H1 (cell line): ENCODE results near the gene RRBP1. TPM values are rescaled to one million over a fixed set of nuclear protein-coding genes. Genes with fewer than 3 reads are reported as not detected.

Source experiments
- CTCF ChIA-PET: fragments of 300-600 bp; sonication (Branson Sonifier 250); formaldehyde crosslinking; loops from one replicate; lab custom pipeline; 2021; ENCODE audit not compliant: partially characterized antibody; lab: Charles Lee
- POLR2A ChIA-PET: fragments of 300-600 bp; sonication (Branson Sonifier 250); formaldehyde crosslinking; loops from one replicate; lab custom pipeline; 2021; ENCODE audit warnings: inconsistent platforms; ENCODE audit not compliant: partially characterized antibody; lab: Charles Lee
- DNase-seq, 2 experiments: peaks; one replicate each; pipeline versions ENCODE4 v3.0.0 to v3.0.0-alpha.2; 2010 to 2022; ENCODE audit warnings: low spot score in 2 of 2, low read depth in 1 of 2, mixed read lengths in 1 of 2
- FAIRE-seq: peaks from 2 replicates; lab custom pipeline; 2011; peaks lifted over from hg19 to GRCh38; lab: Jason Lieb, UNC
- H2AFZ ChIP-seq: 2 replicates; pipeline ENCODE4 v1.8.1; 2012; ENCODE audit warnings: low read length, inconsistent platforms
- H2AK5ac ChIP-seq: 2 replicates; pipeline ENCODE4 v1.6.1; 2013; ENCODE audit warnings: low read depth, low read length
- H2BK120ac ChIP-seq: replicated peaks from 2 replicates; pipeline ENCODE3; 2013; ENCODE audit warnings: low read depth, low read length, inconsistent platforms
- H2BK12ac ChIP-seq: 2 replicates; pipeline ENCODE4 v1.6.1; 2013; ENCODE audit warnings: low read depth, low read length
- H2BK15ac ChIP-seq: 2 replicates; pipeline ENCODE4 v1.6.1; 2013; ENCODE audit warnings: low read length
- H2BK20ac ChIP-seq: 2 replicates; pipeline ENCODE4 v1.6.1; 2013; ENCODE audit warnings: low read length
- H2BK5ac ChIP-seq: 2 replicates; pipeline ENCODE4 v1.6.1; 2013; ENCODE audit warnings: low read depth, low read length
- H3K14ac ChIP-seq: 2 replicates; pipeline ENCODE4 v1.6.1; 2013; ENCODE audit warnings: inconsistent platforms; ENCODE audit not compliant: insufficient read length
- H3K18ac ChIP-seq: 2 replicates; pipeline ENCODE4 v1.6.1; 2013; ENCODE audit warnings: low read length; ENCODE audit errors: extremely low read depth
- H3K23ac ChIP-seq: 2 replicates; pipeline ENCODE4 v1.6.1; 2013; ENCODE audit warnings: inconsistent platforms; ENCODE audit not compliant: insufficient read length
- H3K23me2 ChIP-seq: 2 replicates; pipeline ENCODE4 v1.6.1; 2013; ENCODE audit warnings: low read depth, low read length
- H3K27ac ChIP-seq: 2 replicates; pipeline ENCODE4 v1.6.1; 2011; ENCODE audit warnings: low read depth, low read length, inconsistent platforms
- H3K27me3 ChIP-seq, 4 experiments: replicated peaks in 1 of 4; 1 replicate in 1 of 4; 2 replicates in 3 of 4; pipeline versions ENCODE4 v1.6.1 to v1.8.1; 2011 to 2013; ENCODE audit warnings: low read length in 3 of 4, mild to moderate bottlenecking in 3 of 4, inconsistent platforms in 2 of 4, mixed read lengths in 2 of 4, moderate library complexity in 1 of 4; ENCODE audit not compliant: control insufficient read depth in 3 of 4, insufficient read depth in 3 of 4; ENCODE audit errors: extremely low read depth in 1 of 4
- H3K36me3 ChIP-seq, 4 experiments: 2 replicates each; pipeline versions ENCODE4 v1.6.1 to v1.8.1; 2011 to 2013; ENCODE audit warnings: mild to moderate bottlenecking in 4 of 4, low read length in 3 of 4, moderate library complexity in 2 of 4, control low read depth in 1 of 4, inconsistent platforms in 1 of 4; ENCODE audit not compliant: insufficient read depth in 4 of 4, control insufficient read depth in 2 of 4
- H3K4ac ChIP-seq: replicated peaks from 2 replicates; pipeline ENCODE3; 2013; ENCODE audit warnings: low read length, low read depth, mixed read lengths, inconsistent platforms; ENCODE audit not compliant: insufficient read length
- H3K4me1 ChIP-seq, 4 experiments: replicated peaks in 1 of 4; 1 replicate in 1 of 4; 2 replicates in 3 of 4; pipeline versions ENCODE4 v1.6.1 to v1.8.1; 2011 to 2013; ENCODE audit warnings: low read length in 3 of 4, inconsistent platforms in 2 of 4, mixed read lengths in 1 of 4; ENCODE audit not compliant: insufficient read depth in 4 of 4, control insufficient read depth in 3 of 4
- H3K4me2 ChIP-seq, 2 experiments: 2 replicates each; pipeline versions ENCODE4 v1.6.1 to v1.8.1; 2011 to 2013; ENCODE audit warnings: low read depth in 2 of 2, low read length in 2 of 2, control low read depth in 1 of 2, inconsistent platforms in 1 of 2, mild to moderate bottlenecking in 1 of 2; ENCODE audit not compliant: insufficient read depth in 1 of 2
- H3K4me3 ChIP-seq, 4 experiments: fragments of 200-600, 300-600 bp in 1 of 4; sonication (generic), shearing (Covaris generic), sonication (Bioruptor Twin) in 1 of 4; 2 replicates each; pipeline versions ENCODE4 v1.5.1 to v1.8.1; 2011 to 2016; ENCODE audit warnings: low read length in 4 of 4, low read depth in 3 of 4, control low read depth in 2 of 4, inconsistent platforms in 2 of 4, mild to moderate bottlenecking in 2 of 4, mixed read lengths in 1 of 4, moderate library complexity in 1 of 4; ENCODE audit not compliant: insufficient read depth in 2 of 4; ENCODE audit errors: extremely low read depth in 1 of 4
- H3K56ac ChIP-seq: replicated peaks from 2 replicates; pipeline ENCODE3; 2013; ENCODE audit warnings: low read depth, mild to moderate bottlenecking, mixed read lengths, low read length, inconsistent platforms; ENCODE audit not compliant: insufficient read length
- H3K79me1 ChIP-seq: 2 replicates; pipeline ENCODE4 v1.6.1; 2013; ENCODE audit warnings: low read depth, low read length, control low read depth
- H3K79me2 ChIP-seq, 2 experiments: 2 replicates each; pipeline versions ENCODE4 v1.6.1 to v1.8.1; 2012 to 2013; ENCODE audit warnings: low read length in 2 of 2, mild to moderate bottlenecking in 2 of 2, inconsistent platforms in 1 of 2; ENCODE audit not compliant: insufficient read depth in 2 of 2, control insufficient read depth in 1 of 2
- H3K9ac ChIP-seq, 4 experiments: replicated peaks in 1 of 4; 1 replicate in 1 of 4; 2 replicates in 3 of 4; pipeline versions ENCODE4 v1.6.1 to v1.8.1; 2011 to 2013; ENCODE audit warnings: low read depth in 3 of 4, low read length in 3 of 4, control low read depth in 2 of 4, mild to moderate bottlenecking in 2 of 4, moderate library complexity in 2 of 4, inconsistent platforms in 1 of 4; ENCODE audit errors: extremely low read depth in 1 of 4
- H3K9me3 ChIP-seq, 2 experiments: 2 replicates each; pipeline versions ENCODE4 v1.6.1 to v1.8.1; 2012 to 2013; ENCODE audit warnings: mild to moderate bottlenecking in 2 of 2, moderate library complexity in 2 of 2, control low read depth in 1 of 2, inconsistent platforms in 1 of 2, low read depth in 1 of 2, low read length in 1 of 2, mixed read lengths in 1 of 2; ENCODE audit not compliant: insufficient read depth in 2 of 2
- H4K20me1 ChIP-seq, 2 experiments: replicated peaks in 1 of 2; 2 replicates each; pipeline versions ENCODE3 to v1.8.1; 2011 to 2013; ENCODE audit warnings: inconsistent platforms in 2 of 2, low read length in 2 of 2, mild to moderate bottlenecking in 1 of 2; ENCODE audit not compliant: insufficient read depth in 2 of 2, control insufficient read depth in 1 of 2
- H4K5ac ChIP-seq: 2 replicates; pipeline ENCODE4 v1.6.1; 2013; ENCODE audit warnings: low read length, low read depth, mixed read lengths, inconsistent platforms; ENCODE audit not compliant: insufficient read length
- H4K8ac ChIP-seq: 2 replicates; pipeline ENCODE4 v1.8.0; 2013; ENCODE audit warnings: mild to moderate bottlenecking, moderate library complexity, low read length, inconsistent platforms; ENCODE audit not compliant: insufficient read depth; ENCODE audit errors: extremely low read depth
- H4K91ac ChIP-seq: replicated peaks from 2 replicates; pipeline ENCODE3; 2013; ENCODE audit warnings: low read length, mixed read lengths, inconsistent platforms; ENCODE audit not compliant: insufficient read length
- EP300 ChIP-seq, 2 experiments: IDR thresholded peaks; 1 replicate in 1 of 2; 2 replicates in 1 of 2; pipeline ENCODE4 v1.6.1; 2011 to 2012; ENCODE audit warnings: low read depth in 2 of 2, low read length in 2 of 2, mild to moderate bottlenecking in 2 of 2, borderline replicate concordance in 1 of 2, inconsistent platforms in 1 of 2, moderate library complexity in 1 of 2
- WGBS, 2 experiments: shearing (Covaris generic) in 1 of 2; methylation state at CpG; one replicate each; pipeline versions ENCODE4 v1.1.6 to v1.1.7; 2013 to 2015; ENCODE audit warnings: low lambda C conversion rate in 2 of 2, mixed read lengths in 2 of 2, inconsistent platforms in 1 of 2, low coverage in 1 of 2, missing lambda C conversion rate in 1 of 2; ENCODE audit not compliant: insufficient replicate concordance in 2 of 2, insufficient coverage in 1 of 2, insufficient read length in 1 of 2; ENCODE audit errors: extremely low coverage in 1 of 2, missing lambda C conversion rate in 1 of 2; 5-methylcytosine and 5-hydroxymethylcytosine counted together
- polyA plus RNA-seq, 7 experiments: library from polyadenylated mRNA; depleted of rRNA in 3 of 7; stranded (reverse) in 5 of 7; unstranded in 2 of 7; fragments of >200 nt in 5 of 7; fragments of 200-250 nt in 2 of 7; gene quantifications; 1 replicate in 5 of 7; 2 replicates in 1 of 7; 4 replicates in 1 of 7; pipeline versions ENCODE4 v1.2.1 to v1.2.3, GENCODE V29; 2011 to 2013; ENCODE audit warnings: missing spikeins in 2 of 7, mixed read lengths in 2 of 7
- total RNA-seq: library from RNA; stranded (reverse); fragmentation: NEBNext Ultra II Directional; extraction: Animal tissue kit (Norgen Biotek cat#: 25700); gene quantifications from 2 replicates; pipeline ENCODE4 v1.2.1, GENCODE V29; 2021

The RRBP1 gene
- total and polyA plus RNA-seq, 2 of the 8 experiments (the other 6 are each of a cell fraction or from before 2014, with no cell fraction given), result 15.9 to 157 TPM

DNA sequence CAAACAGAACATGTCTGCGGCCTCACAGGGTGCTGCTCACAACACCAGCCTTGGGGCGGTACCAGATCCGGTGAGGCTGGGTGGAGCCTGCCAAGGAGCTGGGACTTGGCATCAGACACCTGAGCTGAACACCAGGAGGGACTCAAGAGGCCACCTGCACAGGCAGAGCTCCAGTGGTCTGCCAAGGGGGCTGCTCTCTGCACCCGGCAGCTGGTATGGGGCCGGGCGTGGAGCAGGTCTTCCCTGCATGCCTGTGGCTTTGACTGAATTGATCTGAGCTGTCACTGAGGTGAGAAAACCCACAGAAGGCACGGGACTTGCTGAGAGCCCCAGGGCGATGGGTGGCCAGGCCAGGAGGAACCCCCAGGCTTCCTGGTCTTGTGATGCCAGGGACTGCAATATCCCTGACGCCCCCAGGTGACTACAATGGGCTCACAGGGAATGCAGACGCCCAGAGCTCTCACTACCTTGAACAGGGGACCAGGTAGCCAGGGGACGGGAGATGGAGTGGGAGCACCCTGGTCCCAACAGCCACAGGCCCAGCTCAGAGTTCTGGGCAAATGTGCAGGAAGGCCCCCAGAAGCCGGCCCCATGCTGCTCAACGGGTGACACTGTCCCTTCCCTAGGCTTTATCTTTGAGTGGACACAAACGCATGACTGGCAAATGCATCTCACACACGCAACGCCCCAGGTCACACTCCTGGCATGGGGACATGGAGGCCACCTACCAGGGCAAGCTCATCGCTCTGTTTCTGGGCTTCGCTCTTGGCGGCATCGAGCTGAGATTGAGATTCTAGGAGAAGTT is 64.0 kb downstream of the RRBP1 start:
- Histone ChIP-seq H3K18ac (no peak overlapping the region), H3K14ac (no peak overlapping the region), H3K4me1 (peaks cover 0 to 2% (median 0%) of the 10 kb centered on the region in 4 experiments; a peak in 2 of 7 replicates), H2AFZ (no peak overlapping the region), H3K9me3 (no peaks in the 10 kb centered on the region), H3K23me2 (no peaks in the 10 kb centered on the region), H2BK12ac (no peak overlapping the region), H3K9ac (no peak overlapping the region), H3K79me1 (no peaks in the 10 kb centered on the region), H3K27me3 (no peaks in the 10 kb centered on the region), H4K20me1 (peaks cover 4 to 6% of the 10 kb centered on the region in 2 experiments), H2AK5ac (no peak overlapping the region), H4K5ac (no peak overlapping the region), H3K79me2 (no peaks in the 10 kb centered on the region)
- POLR2A ChIA-PET, result interaction anchor here (0.6 to 2.0 kb wide), 4 partner anchors 11 to 112 kb away, joined by 3 to 4 read pairs (median 4); no protein-coding TSS in a partner anchor
- no peak for FAIRE-seq
- no peak for TF ChIP-seq EP300 (IDR thresholded peaks at IDR 0.05; ENCODE audit: borderline replicate concordance in 1 of 2, low read depth in 2 of 2, low read length in 2 of 2)
- TF ChIP-seq, all 59 proteins: peak for 0
- no peak overlapping the region for H2BK120ac ChIP-seq
- no peak overlapping the region for H3K56ac ChIP-seq
- DNase-seq, result no peak
- no peak overlapping the region for H3K4me2 ChIP-seq
- H3K23ac ChIP-seq, result no peak overlapping the region
- H4K91ac ChIP-seq, result no peak overlapping the region
- no peak overlapping the region for H4K8ac ChIP-seq
- H2BK20ac ChIP-seq, result no peak overlapping the region
- H2BK15ac ChIP-seq, result no peak overlapping the region
- no peak overlapping the region for H3K4ac ChIP-seq
- H3K27ac ChIP-seq, result no peak overlapping the region
- no peak overlapping the region for H2BK5ac ChIP-seq
- H3K36me3 ChIP-seq, result peaks cover 5 to 54% (median 27%) of the 10 kb centered on the region in 4 experiments
- WGBS, 2 experiments, result 94% methylated on average over 20 of the region's 20 CpGs; no CpG with 5 or more reads in 1 of the 2 experiments
- CTCF ChIA-PET, result interaction anchor here (0.5 to 10.0 kb wide), 51 partner anchors 12 to 494 kb away, joined by 3 to 114 read pairs (median 4); partner anchors contain the start of genes BFSP1 and DSTN
- H3K4me3 ChIP-seq, result no peak overlapping the region
